Lower leg skin (tissue), 3 donors: ENCODE measurements around the gene IMMP2L.

Experiments used
- POLR2A ChIP-seq, 2 donors: fragments of 450-650 bp; IDR thresholded peaks; one replicate each; pipeline ENCODE4 v1.6.1; 2016 to 2017; ENCODE audit warnings: antibody characterized with exemption in 2 of 2, mild to moderate bottlenecking in 1 of 2, moderate library complexity in 1 of 2
- TF ChIP-seq, protein P1 (sequence below), 3 donors: fragments of 450-650 bp; IDR thresholded peaks; one replicate each; pipeline ENCODE4 v1.5.1; 2016; ENCODE audit warnings: antibody characterized with exemption in 3 of 3, mild to moderate bottlenecking in 3 of 3, moderate library complexity in 2 of 3

DNA sequence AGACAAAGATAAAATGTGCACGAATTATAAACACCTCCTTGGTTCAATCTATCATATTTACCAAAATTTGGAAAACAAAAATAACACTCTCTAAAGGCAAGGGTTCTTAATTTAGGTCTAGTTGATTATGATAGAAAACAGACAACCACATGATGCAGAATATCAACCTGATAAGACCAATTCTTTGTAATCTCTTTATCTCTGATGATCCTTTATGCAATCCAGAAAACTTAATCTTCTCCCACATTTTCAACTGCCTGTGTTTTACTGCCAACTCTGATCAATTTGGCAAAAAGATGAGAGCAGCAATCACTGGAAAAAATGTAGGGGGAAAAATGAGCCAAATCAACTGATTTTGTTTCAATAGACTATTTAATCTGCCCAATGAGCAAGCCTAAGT, 322.9 kb downstream of the IMMP2L start:
- TF ChIP-seq, protein P1, sequence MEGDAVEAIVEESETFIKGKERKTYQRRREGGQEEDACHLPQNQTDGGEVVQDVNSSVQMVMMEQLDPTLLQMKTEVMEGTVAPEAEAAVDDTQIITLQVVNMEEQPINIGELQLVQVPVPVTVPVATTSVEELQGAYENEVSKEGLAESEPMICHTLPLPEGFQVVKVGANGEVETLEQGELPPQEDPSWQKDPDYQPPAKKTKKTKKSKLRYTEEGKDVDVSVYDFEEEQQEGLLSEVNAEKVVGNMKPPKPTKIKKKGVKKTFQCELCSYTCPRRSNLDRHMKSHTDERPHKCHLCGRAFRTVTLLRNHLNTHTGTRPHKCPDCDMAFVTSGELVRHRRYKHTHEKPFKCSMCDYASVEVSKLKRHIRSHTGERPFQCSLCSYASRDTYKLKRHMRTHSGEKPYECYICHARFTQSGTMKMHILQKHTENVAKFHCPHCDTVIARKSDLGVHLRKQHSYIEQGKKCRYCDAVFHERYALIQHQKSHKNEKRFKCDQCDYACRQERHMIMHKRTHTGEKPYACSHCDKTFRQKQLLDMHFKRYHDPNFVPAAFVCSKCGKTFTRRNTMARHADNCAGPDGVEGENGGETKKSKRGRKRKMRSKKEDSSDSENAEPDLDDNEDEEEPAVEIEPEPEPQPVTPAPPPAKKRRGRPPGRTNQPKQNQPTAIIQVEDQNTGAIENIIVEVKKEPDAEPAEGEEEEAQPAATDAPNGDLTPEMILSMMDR (IDR thresholded peaks at IDR 0.05): no peak
- no peak for TF ChIP-seq POLR2A (IDR thresholded peaks at IDR 0.05)
